Heart right ventricle (tissue), 16 donors: ENCODE results near the gene TNFSF4. TPM values are rescaled to one million over a fixed set of nuclear protein-coding genes. Genes with fewer than 3 reads are reported as not detected.

Source experiments
- ATAC-seq, 8 donors: fragments of 200-7000 bp; cut with Tn5 transposase; one replicate each; pipeline ENCODE4 v1.9.1; 2020; ENCODE audit warnings: mild to moderate bottlenecking in 8 of 8, moderate library complexity in 8 of 8, moderate number of reproducible peaks in 1 of 8
- DNase-seq, 2 donors: peaks; one replicate each; pipeline ENCODE4 v3.0.0-alpha.2; 2020
- H3K27ac ChIP-seq, 10 donors: fragments of 200-600 bp; sonication (generic) in 2 of 10; one replicate each; pipeline versions ENCODE4 v1.5.0 to v1.8.0; 2020 to 2022; ENCODE audit warnings: mild to moderate bottlenecking in 3 of 10
- H3K27me3 ChIP-seq, 7 donors: fragments of 200-600 bp; one replicate each; pipeline ENCODE4 v1.8.0; 2021 to 2022; ENCODE audit warnings: mild to moderate bottlenecking in 2 of 7
- H3K36me3 ChIP-seq, 9 donors: fragments of 200-600 bp; sonication (generic) in 1 of 9; one replicate each; pipeline versions ENCODE4 v1.5.0 to v1.8.0; 2020 to 2022; ENCODE audit warnings: mild to moderate bottlenecking in 2 of 9
- H3K4me1 ChIP-seq, 9 donors: fragments of 200-600 bp; sonication (generic) in 1 of 9; one replicate each; pipeline versions ENCODE4 v1.5.0 to v1.8.0; 2020 to 2022; ENCODE audit warnings: mild to moderate bottlenecking in 4 of 9
- H3K4me3 ChIP-seq, 10 donors: fragments of 200-600 bp; sonication (generic) in 2 of 10; one replicate each; pipeline versions ENCODE4 v1.5.0 to v1.8.0; 2020 to 2022; ENCODE audit warnings: mild to moderate bottlenecking in 7 of 10, moderate library complexity in 2 of 10
- H3K9me3 ChIP-seq, 11 donors: fragments of 200-600 bp in 10 of 11; sonication (generic) in 2 of 11; one replicate each; pipeline versions ENCODE4 v1.5.0 to v1.8.0; 2013 to 2022; ENCODE audit warnings: mild to moderate bottlenecking in 2 of 11, control low read depth in 1 of 11, moderate library complexity in 1 of 11
- CTCF ChIP-seq, 9 donors: fragments of 200-600 bp; sonication (generic) in 2 of 9; IDR thresholded peaks; one replicate each; pipeline versions ENCODE4 v1.5.0 to v1.8.0; 2021 to 2022; ENCODE audit warnings: antibody characterized with exemption in 9 of 9, mild to moderate bottlenecking in 5 of 9, moderate library complexity in 1 of 9
- WGBS, 2 donors: extraction: QIAGEN DNeasy Blood & Tissue Kit; methylation state at CpG; one replicate each; pipeline ENCODE4 v1.1.7; 2013; ENCODE audit warnings: inconsistent platforms in 1 of 2; 5-methylcytosine and 5-hydroxymethylcytosine counted together
- intact Hi-C, 10 donors: fragments of 100-400 bp; cut with DNase I; formaldehyde crosslinking; loops; one replicate each; pipeline versions ENCODE4 v1.11.1 to v1.14.2; 2022
- polyA plus RNA-seq, 2 donors: library from polyadenylated mRNA; stranded (reverse); fragments of 200-250 nt; gene quantifications; one replicate each; pipeline ENCODE4 v1.2.3, GENCODE V29; 2013
- total RNA-seq, 10 donors: library from RNA; stranded (reverse); fragmentation: NEBNext Ultra II Directional in 3 of 10; extraction: Animal tissue kit (Norgen Biotek cat#: 25700) in 3 of 10; gene quantifications; one replicate each; pipeline versions ENCODE4 v1.2.1 to v1.2.4, GENCODE V29; 2021 to 2023
- donor health status: Arrhythmogenic right ventricular cardiomyopathy.
- donor health status: ischemic (EF 13 %, LVEDD 7.1; RV severe dilation, severe dysfunction).
- donor health status: healthy with polysubstance abuse.
- donor health status: DM: no; HTN: yes; CAD: no.
- donor health status: DM: no; HTN: no; CAD: no.
- donor health status: ischemic (EF 25% LVEDD 6.9; RV normal size, moderate dysfunction).
- donor health status: ischemic (EF 25% LVEDD 5.7; RV mildly dilated, moderate dysfunction).
- donor health status: healthy.
- donor health status: DM: yes; HTN: yes; CAD: no.
- donor health status: Ischemic cardiomyopathy.
- donor health status: ischemic (EF 35%, LVEDD 5.7; RV mildly dilated, moderate dysfunction).
- donor health status: nonischemic (EF 11% LVEDD 7.7; RV severe dilation, severe dysfunction).
- donor health status: DM: yes; HTN: yes; CAD: no.
- donor health status: PGD.
- donor health status: ischemic (EF 29% LVEDD 5.4; RV normal size, mild dysfunction).
- donor health status: nonischemic (EF 23%, LVEDD 6.1; RV moderate dilation, normal function).

The TNFSF4 gene
- total and polyA plus RNA-seq, 12 donors, result 0.26 to 1.5 (median 0.74) TPM

GRCh38 chr1:173220157-173220556, 13.0 kb upstream of the TNFSF4 start:
- WGBS, 2 donors, result 83 to 87% methylated on average over 1 of the region's 1 CpG

GRCh38 chr1:173213665-173214064, 6.5 kb upstream of the TNFSF4 start:
- Histone ChIP-seq H3K27ac (no peak overlapping the region), H3K4me1 (peaks cover 0 to 10% (median 0%) of the 10 kb centered on the region in 9 donors), H3K9me3 (no peaks in the 10 kb centered on the region), H3K27me3 (no peaks in the 10 kb centered on the region), H3K36me3 (no peaks in the 10 kb centered on the region), H3K4me3 (no peak overlapping the region)
- 93 to 96% methylated on average over 1 of the region's 1 CpG for WGBS, 2 donors
- ATAC-seq, result no peak
- TF ChIP-seq CTCF (IDR thresholded peaks at IDR 0.05), result no peak
- no peak for DNase-seq
- intact Hi-C loops, result no loop called here

More at GRCh38 chr1:173220157-173220556, 13.0 kb upstream of the TNFSF4 start:
- Histone ChIP-seq H3K4me3 (no peak overlapping the region), H3K4me1 (no peaks in the 10 kb centered on the region), H3K36me3 (no peaks in the 10 kb centered on the region), H3K27me3 (no peaks in the 10 kb centered on the region), H3K27ac (no peak overlapping the region), H3K9me3 (no peaks in the 10 kb centered on the region)
- intact Hi-C loops, result no loop called here
- DNase-seq, result no peak
- ATAC-seq, result no peak
- TF ChIP-seq CTCF (IDR thresholded peaks at IDR 0.05), result no peak

GRCh38 chr1:173212952-173213491, 5.9 kb upstream of the TNFSF4 start:
- Histone ChIP-seq H3K27ac (no peak overlapping the region), H3K9me3 (no peaks in the 10 kb centered on the region), H3K4me3 (no peak overlapping the region), H3K27me3 (no peaks in the 10 kb centered on the region), H3K4me1 (peaks cover 0 to 10% (median 0%) of the 10 kb centered on the region in 9 donors), H3K36me3 (no peaks in the 10 kb centered on the region)
- ATAC-seq (no peak), DNase-seq (no peak)
- TF ChIP-seq CTCF (IDR thresholded peaks at IDR 0.05), result no peak
- 95 to 98% methylated on average over 2 of the region's 2 CpGs for WGBS, 2 donors
- intact Hi-C loops, result no loop called here

- Histone ChIP-seq H3K4me1 (peaks cover 0 to 24% (median 10%) of the 10 kb centered on the region in 9 donors), H3K27me3 (no peaks in the 10 kb centered on the region), H3K4me3 (no peak overlapping the region), H3K9me3 (no peaks in the 10 kb centered on the region), H3K27ac (no peak overlapping the region), H3K36me3 (no peaks in the 10 kb centered on the region)
- no peak for ATAC-seq
- 76 to 82% methylated on average over 1 of the region's 1 CpG for WGBS, 2 donors
- TF ChIP-seq CTCF (IDR thresholded peaks at IDR 0.05), result no peak
- intact Hi-C loops, result no loop called here
- no peak for DNase-seq
These were observed 3.6 kb upstream of the TNFSF4 start for GRCh38 chr1:173210716-173211231.
